HPDE6-E6E7 (cell line): ENCODE data around the gene SLC25A25.
A peak's percentile ranks its signal among the peaks of the same experiment; 100 is the strongest.

ENCODE experiments used
- DNase-seq: peaks from one replicate; pipeline ENCODE4 v3.0.0; 2011; ENCODE audit warnings: missing footprints; ENCODE audit errors: extremely low spot score

The SLC25A25 gene

GRCh38 chr9:128145536-128145935, 77.5 kb downstream of the SLC25A25 start:
- no peak for DNase-seq

GRCh38 chr9:128145951-128146351, 77.9 kb downstream of the SLC25A25 start:
- DNase-seq = no peak

GRCh38 chr9:128146591-128147120, 78.6 kb downstream of the SLC25A25 start:
- DNase-seq = no peak

GRCh38 chr9:128148509-128149000, 80.5 kb downstream of the SLC25A25 start:
- DNase-seq = no peak

- DNase-seq = peak; percentile 73
Observed at GRCh38 chr9:128149001-128149701, 81.1 kb downstream of the SLC25A25 start, which contains the start of gene LCN2. LCN2 (plus strand) TSS chr9:128149453; CDS start chr9:128149526, 73 bp downstream.

- DNase-seq = no peak
Observed at GRCh38 chr9:128149951-128150593, 82.0 kb downstream of the SLC25A25 start.

- no peak for DNase-seq
Observed at GRCh38 chr9:128150594-128151308, 82.7 kb downstream of the SLC25A25 start.

GRCh38 chr9:128151309-128152132, 83.5 kb downstream of the SLC25A25 start:
- DNase-seq = no peak

GRCh38 chr9:128152133-128153059, 84.4 kb downstream of the SLC25A25 start:
- no peak for DNase-seq

GRCh38 chr9:128153060-128153946, 85.3 kb downstream of the SLC25A25 start:
- DNase-seq = no peak

GRCh38 chr9:128153947-128154695, 86.1 kb downstream of the SLC25A25 start:
- DNase-seq = no peak

GRCh38 chr9:128155736-128156500, 87.9 kb downstream of the SLC25A25 start:
- no peak for DNase-seq
